H1 (cell line): Measurements from ENCODE around the gene PHF8. TPM values are rescaled to one million over a fixed set of nuclear protein-coding genes. Genes with fewer than 3 reads are reported as not detected.

Source experiments
- BRCA1 ChIP-seq: IDR thresholded peaks from 2 replicates; pipeline ENCODE4 v1.6.1; 2012; ENCODE audit warnings: low read depth, low read length, improper control_type of control experiment
- FOSL1 ChIP-seq: IDR thresholded peaks from 2 replicates; pipeline ENCODE4 v1.6.1; 2011; ENCODE audit warnings: mild to moderate bottlenecking, low read depth, low read length, moderate library complexity; ENCODE audit not compliant: insufficient read depth
- POLR2A ChIP-seq, 2 experiments: IDR thresholded peaks; 1 replicate in 1 of 2; 2 replicates in 1 of 2; pipeline ENCODE4 v1.6.1; 2011; ENCODE audit warnings: low read depth in 2 of 2, low read length in 2 of 2, mild to moderate bottlenecking in 2 of 2; ENCODE audit errors: control extremely low read depth in 1 of 2
- RBBP5 ChIP-seq: IDR thresholded peaks from 2 replicates; pipeline ENCODE4 v1.7.1; 2012; ENCODE audit warnings: low read depth, mild to moderate bottlenecking, inconsistent platforms, low read length, moderate library complexity, borderline replicate concordance
- TBP ChIP-seq: IDR thresholded peaks from 2 replicates; pipeline ENCODE4 v1.6.1; 2011; ENCODE audit warnings: low read depth, low read length, improper control_type of control experiment
- polyA plus RNA-seq, 7 experiments: library from polyadenylated mRNA; depleted of rRNA in 3 of 7; stranded (reverse) in 5 of 7; unstranded in 2 of 7; fragments of >200 nt in 5 of 7; fragments of 200-250 nt in 2 of 7; gene quantifications; 1 replicate in 5 of 7; 2 replicates in 1 of 7; 4 replicates in 1 of 7; pipeline versions ENCODE4 v1.2.1 to v1.2.3, GENCODE V29; 2011 to 2013; ENCODE audit warnings: missing spikeins in 2 of 7, mixed read lengths in 2 of 7
- total RNA-seq: library from RNA; stranded (reverse); fragmentation: NEBNext Ultra II Directional; extraction: Animal tissue kit (Norgen Biotek cat#: 25700); gene quantifications from 2 replicates; pipeline ENCODE4 v1.2.1, GENCODE V29; 2021
- TF ChIP-seq, protein P1 (sequence below): fragments of 300-600 bp; sonication (generic); IDR thresholded peaks from 2 replicates; pipeline ENCODE4 v1.7.1; 2012; ENCODE audit warnings: low read length, moderate library complexity, mild to moderate bottlenecking, inconsistent platforms; ENCODE audit not compliant: insufficient replicate concordance
- TF ChIP-seq, protein P2 (sequence below), 3 experiments: IDR thresholded peaks; 1 replicate in 2 of 3; 2 replicates in 1 of 3; pipeline versions ENCODE4 v1.5.1 to v1.6.1; 2011; ENCODE audit warnings: low read length in 3 of 3, mild to moderate bottlenecking in 3 of 3, inconsistent platforms in 2 of 3, low read depth in 1 of 3, moderate library complexity in 1 of 3; ENCODE audit not compliant: insufficient read depth in 1 of 3; ENCODE audit errors: control extremely low read depth in 1 of 3
- TF ChIP-seq, protein P3 (sequence below): IDR thresholded peaks from 2 replicates; pipeline ENCODE4 v1.6.1; 2011; ENCODE audit warnings: low read length, improper control_type of control experiment

PHF8 gene
- total and polyA plus RNA-seq, 2 of the 8 experiments (the other 6 are each of a cell fraction or from before 2014, with no cell fraction given), result 14.6 to 27.6 TPM

DNA sequence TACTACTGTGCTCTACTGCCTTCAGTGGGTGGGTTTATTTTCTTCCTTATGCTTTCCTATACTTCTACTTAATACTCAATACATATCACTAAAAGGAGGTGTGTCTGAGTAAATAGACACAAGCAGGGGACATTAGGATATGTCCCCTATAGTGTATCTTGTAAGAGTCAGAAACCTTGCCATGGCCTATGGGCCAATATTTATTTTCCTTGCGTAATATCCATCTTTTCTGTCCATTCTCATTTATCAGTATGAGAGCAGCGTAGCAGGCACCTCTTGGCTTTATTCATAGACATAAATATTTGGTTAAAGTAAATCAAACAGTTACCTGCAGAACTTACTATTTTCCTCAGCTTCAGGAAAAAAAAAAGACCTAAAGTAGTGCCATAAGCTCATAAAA lies 46.6 kb upstream of the PHF8 start (continued):
- TF ChIP-seq, protein P1, sequence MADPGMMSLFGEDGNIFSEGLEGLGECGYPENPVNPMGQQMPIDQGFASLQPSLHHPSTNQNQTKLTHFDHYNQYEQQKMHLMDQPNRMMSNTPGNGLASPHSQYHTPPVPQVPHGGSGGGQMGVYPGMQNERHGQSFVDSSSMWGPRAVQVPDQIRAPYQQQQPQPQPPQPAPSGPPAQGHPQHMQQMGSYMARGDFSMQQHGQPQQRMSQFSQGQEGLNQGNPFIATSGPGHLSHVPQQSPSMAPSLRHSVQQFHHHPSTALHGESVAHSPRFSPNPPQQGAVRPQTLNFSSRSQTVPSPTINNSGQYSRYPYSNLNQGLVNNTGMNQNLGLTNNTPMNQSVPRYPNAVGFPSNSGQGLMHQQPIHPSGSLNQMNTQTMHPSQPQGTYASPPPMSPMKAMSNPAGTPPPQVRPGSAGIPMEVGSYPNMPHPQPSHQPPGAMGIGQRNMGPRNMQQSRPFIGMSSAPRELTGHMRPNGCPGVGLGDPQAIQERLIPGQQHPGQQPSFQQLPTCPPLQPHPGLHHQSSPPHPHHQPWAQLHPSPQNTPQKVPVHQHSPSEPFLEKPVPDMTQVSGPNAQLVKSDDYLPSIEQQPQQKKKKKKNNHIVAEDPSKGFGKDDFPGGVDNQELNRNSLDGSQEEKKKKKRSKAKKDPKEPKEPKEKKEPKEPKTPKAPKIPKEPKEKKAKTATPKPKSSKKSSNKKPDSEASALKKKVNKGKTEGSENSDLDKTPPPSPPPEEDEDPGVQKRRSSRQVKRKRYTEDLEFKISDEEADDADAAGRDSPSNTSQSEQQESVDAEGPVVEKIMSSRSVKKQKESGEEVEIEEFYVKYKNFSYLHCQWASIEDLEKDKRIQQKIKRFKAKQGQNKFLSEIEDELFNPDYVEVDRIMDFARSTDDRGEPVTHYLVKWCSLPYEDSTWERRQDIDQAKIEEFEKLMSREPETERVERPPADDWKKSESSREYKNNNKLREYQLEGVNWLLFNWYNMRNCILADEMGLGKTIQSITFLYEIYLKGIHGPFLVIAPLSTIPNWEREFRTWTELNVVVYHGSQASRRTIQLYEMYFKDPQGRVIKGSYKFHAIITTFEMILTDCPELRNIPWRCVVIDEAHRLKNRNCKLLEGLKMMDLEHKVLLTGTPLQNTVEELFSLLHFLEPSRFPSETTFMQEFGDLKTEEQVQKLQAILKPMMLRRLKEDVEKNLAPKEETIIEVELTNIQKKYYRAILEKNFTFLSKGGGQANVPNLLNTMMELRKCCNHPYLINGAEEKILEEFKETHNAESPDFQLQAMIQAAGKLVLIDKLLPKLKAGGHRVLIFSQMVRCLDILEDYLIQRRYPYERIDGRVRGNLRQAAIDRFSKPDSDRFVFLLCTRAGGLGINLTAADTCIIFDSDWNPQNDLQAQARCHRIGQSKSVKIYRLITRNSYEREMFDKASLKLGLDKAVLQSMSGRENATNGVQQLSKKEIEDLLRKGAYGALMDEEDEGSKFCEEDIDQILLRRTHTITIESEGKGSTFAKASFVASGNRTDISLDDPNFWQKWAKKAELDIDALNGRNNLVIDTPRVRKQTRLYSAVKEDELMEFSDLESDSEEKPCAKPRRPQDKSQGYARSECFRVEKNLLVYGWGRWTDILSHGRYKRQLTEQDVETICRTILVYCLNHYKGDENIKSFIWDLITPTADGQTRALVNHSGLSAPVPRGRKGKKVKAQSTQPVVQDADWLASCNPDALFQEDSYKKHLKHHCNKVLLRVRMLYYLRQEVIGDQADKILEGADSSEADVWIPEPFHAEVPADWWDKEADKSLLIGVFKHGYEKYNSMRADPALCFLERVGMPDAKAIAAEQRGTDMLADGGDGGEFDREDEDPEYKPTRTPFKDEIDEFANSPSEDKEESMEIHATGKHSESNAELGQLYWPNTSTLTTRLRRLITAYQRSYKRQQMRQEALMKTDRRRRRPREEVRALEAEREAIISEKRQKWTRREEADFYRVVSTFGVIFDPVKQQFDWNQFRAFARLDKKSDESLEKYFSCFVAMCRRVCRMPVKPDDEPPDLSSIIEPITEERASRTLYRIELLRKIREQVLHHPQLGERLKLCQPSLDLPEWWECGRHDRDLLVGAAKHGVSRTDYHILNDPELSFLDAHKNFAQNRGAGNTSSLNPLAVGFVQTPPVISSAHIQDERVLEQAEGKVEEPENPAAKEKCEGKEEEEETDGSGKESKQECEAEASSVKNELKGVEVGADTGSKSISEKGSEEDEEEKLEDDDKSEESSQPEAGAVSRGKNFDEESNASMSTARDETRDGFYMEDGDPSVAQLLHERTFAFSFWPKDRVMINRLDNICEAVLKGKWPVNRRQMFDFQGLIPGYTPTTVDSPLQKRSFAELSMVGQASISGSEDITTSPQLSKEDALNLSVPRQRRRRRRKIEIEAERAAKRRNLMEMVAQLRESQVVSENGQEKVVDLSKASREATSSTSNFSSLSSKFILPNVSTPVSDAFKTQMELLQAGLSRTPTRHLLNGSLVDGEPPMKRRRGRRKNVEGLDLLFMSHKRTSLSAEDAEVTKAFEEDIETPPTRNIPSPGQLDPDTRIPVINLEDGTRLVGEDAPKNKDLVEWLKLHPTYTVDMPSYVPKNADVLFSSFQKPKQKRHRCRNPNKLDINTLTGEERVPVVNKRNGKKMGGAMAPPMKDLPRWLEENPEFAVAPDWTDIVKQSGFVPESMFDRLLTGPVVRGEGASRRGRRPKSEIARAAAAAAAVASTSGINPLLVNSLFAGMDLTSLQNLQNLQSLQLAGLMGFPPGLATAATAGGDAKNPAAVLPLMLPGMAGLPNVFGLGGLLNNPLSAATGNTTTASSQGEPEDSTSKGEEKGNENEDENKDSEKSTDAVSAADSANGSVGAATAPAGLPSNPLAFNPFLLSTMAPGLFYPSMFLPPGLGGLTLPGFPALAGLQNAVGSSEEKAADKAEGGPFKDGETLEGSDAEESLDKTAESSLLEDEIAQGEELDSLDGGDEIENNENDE, result no peak
- TF ChIP-seq POLR2A (IDR thresholded peaks at IDR 0.05; ENCODE audit: control extremely low read depth in 1 of 2, low read depth in 2 of 2, low read length in 2 of 2) (no peak), FOSL1 (no peak), RBBP5 (no peak), BRCA1 (no peak), TBP (no peak)
- TF ChIP-seq, protein P2, sequence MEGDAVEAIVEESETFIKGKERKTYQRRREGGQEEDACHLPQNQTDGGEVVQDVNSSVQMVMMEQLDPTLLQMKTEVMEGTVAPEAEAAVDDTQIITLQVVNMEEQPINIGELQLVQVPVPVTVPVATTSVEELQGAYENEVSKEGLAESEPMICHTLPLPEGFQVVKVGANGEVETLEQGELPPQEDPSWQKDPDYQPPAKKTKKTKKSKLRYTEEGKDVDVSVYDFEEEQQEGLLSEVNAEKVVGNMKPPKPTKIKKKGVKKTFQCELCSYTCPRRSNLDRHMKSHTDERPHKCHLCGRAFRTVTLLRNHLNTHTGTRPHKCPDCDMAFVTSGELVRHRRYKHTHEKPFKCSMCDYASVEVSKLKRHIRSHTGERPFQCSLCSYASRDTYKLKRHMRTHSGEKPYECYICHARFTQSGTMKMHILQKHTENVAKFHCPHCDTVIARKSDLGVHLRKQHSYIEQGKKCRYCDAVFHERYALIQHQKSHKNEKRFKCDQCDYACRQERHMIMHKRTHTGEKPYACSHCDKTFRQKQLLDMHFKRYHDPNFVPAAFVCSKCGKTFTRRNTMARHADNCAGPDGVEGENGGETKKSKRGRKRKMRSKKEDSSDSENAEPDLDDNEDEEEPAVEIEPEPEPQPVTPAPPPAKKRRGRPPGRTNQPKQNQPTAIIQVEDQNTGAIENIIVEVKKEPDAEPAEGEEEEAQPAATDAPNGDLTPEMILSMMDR (IDR thresholded peaks at IDR 0.05; ENCODE audit: control extremely low read depth in 1 of 3, insufficient read depth in 1 of 3, low read depth in 1 of 3, low read length in 3 of 3), result no peak
- TF ChIP-seq, protein P3, sequence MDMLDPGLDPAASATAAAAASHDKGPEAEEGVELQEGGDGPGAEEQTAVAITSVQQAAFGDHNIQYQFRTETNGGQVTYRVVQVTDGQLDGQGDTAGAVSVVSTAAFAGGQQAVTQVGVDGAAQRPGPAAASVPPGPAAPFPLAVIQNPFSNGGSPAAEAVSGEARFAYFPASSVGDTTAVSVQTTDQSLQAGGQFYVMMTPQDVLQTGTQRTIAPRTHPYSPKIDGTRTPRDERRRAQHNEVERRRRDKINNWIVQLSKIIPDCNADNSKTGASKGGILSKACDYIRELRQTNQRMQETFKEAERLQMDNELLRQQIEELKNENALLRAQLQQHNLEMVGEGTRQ, result no peak
- TF ChIP-seq, all 59 proteins: peak for 0
